ENCODE data around the gene DGKH.

- TF ChIP-seq CTCF (conservative IDR thresholded peaks at IDR 0.05 in 1 of 2, IDR thresholded peaks at IDR 0.05 in 1 of 2; ENCODE audit: low read depth in 1 of 2, low read length in 2 of 2) (no peak), EZH2 (IDR thresholded peaks at IDR 0.05; ENCODE audit: low read length, missing control alignments) (no peak)
Observed at GRCh38 chr13:42041011-42041683, 7.3 kb upstream of the DGKH start.

Data from fibroblast of lung (primary cell).